HCEC 1CT (cell line): ENCODE data around the gene SLC35E2B.

Experiments used
- DNase-seq: peaks from one replicate; pipeline ENCODE4 v3.0.0-alpha.2; 2017

The SLC35E2B gene

DNA sequence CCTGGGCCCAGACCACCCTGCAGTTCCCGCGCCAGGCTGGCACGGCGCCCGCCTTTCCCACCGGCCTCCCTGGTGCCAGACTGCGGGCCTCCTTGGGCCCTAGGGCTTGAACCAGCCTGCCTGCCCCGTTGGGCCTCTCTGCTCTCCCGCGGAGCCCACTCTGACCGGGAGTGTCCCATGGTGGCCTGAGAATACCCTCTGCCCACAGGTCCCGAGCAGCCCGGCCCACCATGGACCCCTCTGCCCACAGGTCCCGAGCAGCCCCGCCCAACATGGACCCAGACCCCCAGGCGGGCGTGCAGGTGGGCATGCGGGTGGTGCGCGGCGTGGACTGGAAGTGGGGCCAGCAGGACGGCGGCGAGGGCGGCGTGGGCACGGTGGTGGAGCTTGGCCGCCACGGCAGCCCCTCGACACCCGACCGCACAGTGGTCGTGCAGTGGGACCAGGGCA is 69.4 kb downstream of the SLC35E2B start:
- no peak for DNase-seq

DNA sequence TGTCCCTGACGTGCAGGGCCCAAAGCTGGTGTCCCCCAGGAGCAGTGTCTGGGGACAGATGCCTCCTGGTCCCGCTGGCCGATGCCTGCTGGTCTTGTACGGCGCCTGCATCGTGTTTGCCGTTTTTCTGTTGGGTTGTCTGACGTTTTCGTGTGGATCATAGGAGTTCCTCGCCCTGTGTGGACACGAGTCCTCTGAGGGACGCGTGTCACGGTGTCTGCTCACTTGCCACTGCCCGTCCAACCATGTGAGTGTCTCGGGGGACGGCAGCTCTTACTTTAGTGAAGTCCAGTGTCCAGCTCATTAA is 69.9 kb downstream of the SLC35E2B start:
- DNase-seq, result no peak

DNA sequence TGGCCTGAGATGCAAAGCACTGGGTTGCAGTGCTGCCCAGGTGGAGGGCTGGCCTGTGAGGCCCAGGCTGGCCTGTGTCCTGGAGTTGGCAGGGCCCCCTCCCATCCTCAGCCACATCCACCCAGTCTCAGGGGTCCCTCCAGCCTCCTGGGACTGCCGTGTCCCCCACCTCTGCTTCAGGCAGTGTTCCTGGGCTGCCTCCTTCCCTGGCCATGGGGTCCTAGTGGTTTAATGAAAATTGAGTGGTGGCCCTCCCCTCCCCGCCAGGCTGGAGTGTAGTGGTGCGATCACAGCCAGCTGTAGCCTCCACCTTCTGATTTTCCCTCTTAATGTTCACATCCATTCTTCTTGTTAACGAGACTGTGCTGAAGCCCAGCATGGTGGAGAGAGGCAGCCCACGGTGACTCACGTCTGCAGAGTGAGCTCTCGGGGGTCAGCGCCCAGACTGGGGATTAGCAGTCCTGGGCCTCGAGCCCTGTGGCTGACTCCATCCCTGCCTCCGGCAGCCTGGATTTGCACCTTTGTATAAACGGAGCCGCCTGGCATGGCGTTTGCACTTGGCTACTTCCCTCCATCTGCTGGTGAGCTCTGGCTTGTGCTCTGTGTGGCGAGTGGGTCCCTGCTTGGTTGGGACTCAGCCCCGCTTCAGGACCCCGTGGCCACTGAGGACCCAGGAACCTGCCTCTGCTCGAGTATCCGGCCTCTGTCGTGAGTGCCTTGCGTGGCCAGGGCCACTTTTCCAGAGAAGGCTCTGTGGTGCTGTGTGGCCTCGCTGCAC is 70.4 kb downstream of the SLC35E2B start:
- DNase-seq, result peak; percentile 27

DNA sequence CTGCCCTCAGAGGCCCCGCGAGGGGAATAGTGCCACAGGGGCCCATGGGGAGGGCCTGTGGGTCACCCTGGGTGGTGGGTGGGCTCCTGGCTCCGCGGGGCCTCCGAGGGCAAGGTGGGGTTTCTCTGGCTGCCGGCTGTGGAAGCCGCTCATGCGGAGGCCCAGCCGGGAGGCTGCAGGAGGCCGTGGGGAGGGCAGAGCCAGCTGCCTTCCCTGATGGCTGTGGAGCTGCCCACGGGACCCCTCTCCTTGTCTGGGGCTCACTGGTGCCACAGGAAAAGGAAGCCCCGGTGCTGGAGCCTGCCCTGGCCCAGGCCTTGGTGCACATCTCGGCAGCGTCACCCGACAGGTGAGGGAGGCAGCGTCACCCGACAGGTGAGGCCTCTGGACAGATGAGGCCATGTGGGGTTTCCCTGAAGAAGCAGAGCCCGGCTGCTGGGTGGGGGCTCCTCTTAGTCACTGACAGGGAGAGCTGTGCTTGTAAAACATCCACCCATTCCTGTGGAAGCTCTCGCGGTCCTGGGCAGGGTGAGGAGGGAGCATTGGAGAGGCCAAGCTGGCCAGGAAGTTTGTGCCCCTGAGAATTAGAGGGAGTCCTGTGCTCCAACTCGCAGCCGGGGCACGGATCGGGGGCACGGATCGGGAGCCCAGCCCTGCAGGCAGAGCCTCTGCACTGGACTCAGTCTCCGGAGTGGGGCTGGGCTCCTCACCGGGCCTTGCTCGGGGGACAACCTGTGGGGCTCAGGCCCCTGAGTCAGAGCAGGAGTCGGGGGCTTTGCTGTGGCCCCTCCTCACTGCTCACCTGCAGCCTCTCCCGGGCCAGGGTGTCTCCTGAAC is 71.2 kb downstream of the SLC35E2B start:
- no peak for DNase-seq

DNA sequence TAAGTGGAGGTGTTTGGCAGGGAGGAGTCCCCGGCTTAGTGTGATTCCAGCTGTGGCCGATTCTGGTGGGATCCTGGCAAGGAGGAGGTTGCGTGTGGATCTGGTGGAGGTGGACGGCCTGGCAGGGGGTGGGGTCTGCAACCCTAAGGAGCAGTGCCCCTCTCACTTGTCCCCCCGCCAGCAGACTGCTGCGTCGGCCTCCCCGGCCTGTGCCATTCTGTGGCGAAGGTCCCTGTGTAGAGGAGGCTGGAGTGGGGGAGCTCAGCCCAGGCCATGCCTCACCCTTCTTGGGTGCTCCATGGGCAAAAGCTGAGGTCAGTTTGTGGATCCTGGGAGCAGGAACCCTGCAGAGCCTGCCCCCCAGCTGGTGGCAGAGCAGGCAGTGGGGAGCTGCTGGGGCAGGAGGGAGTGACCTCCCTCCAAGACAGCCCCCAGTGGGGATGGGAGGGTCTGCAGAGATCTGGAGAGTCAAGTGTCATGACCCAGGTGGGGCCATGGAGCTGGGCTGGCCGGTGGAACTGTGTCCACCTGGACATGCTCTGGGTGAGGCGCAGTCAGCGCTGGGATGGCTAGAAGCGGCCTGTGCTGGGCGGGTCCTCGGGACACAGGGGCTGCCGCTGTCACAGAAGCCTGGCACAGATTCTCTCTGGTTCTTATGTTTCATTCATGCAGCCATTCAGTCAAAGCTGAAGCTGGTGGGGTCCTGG is 72.0 kb downstream of the SLC35E2B start:
- no peak for DNase-seq

DNA sequence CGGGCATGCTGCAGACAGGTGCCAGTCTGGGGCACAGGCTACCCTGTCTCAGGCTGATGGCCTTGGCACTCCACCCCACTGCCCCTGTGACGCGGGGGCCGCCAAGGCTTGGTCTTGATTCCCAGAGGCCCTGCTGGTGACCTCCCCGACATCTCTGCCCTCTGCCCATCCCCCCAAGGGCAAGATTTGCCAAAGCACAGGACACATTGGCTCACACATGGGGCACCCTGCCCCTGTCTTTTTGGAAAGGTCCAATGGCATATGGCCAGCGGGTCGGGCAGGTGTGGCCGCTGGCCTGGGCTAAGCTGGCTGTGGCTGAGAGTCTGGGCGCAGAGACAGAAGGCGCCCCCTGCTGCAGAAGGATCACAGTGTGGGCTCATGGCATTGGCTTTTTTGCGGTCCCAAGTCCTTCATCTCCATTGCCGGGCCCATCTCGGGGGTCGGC is 72.7 kb downstream of the SLC35E2B start:
- no peak for DNase-seq

DNA sequence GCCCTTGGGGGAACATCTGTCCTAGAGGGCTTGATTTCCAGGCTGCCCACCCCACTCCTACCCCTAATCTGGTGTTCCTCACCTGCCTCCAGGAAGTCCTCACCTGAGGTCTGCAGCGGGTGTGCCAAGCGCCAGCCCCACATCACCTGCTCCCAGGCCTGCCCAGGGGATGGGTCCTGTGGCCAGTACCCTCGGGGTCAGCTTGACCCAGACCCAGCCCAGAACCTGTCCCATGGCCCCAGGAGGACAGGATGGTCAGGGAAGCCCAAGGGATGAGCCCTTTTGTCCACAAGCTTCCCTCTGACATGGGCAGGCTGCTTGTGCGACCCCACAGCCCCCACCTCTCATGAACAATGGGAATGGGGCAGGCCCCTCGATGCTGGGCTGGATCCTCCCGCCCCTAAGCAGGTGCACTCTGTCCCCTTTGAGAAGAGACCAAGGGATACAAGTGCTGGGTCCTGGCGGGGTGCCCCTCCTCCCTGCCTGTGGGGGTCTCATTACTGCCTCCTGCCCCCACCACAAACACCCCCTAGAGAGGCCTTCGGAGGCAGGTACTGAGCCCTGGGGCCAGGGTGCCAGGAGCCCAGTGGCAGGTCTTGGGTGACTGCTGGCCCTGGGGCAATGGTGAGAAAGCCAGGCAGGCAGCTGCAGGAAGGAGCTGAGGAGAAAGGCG is 74.1 kb downstream of the SLC35E2B start:
- no peak for DNase-seq

DNA sequence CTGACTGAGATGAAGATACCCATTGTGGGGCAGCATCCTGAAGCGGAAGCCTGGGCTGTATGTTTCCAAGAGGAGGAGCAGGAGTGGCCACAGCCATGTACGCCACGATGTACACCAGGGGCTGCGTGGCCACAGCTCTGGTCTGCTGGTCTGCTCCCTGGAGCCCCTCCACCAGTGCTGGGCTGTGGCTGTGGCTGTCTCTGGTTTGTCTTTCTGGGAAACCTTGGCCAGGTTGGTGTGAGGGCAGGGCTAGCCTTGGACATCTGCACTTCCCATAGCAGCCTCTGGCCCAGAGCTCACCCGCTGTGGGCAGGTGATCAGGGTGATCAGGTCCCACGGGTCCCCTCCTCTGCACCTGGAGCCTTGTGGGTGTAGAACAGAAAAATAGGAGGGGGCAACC is 74.7 kb downstream of the SLC35E2B start:
- no peak for DNase-seq

DNA sequence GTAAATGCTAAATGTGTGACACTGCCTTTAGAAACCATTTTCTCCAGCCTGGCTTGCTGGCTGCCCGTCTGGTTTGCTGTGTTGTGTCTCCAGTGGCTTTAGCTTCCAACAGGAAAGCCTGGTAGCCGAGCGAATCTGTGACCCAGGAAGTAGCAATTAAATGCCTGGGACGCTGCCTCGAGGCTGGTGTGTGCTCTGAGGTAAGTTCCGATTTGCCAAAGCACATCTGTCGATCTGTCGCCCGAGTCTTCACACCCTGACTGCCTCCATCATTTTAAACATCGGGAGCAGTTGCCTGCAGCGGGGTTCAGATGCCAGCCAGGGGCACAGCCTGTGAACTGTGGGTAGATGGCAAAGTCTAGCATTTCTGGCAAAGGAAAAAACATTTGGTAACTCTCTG is 75.1 kb downstream of the SLC35E2B start:
- DNase-seq, result no peak

DNA sequence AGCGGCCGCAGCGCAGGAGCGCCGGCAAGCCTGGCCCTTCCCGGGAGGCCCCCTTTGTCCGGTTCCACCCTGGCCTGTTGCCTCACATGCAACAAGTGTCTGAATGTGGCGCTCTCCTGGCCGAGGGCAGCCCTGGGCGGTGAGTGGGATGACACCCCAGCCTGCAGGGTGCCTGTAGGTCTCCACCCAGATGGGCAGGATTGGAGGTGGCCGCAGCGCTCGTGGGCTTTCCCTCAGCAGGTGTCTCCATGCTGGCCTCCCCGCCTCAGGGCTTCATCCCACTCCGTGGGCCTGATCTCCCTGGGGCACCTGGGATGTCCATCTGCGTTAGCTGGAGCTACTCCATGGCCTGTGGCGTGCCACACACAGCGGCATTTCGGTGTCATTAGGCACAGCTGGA is 75.8 kb downstream of the SLC35E2B start:
- no peak for DNase-seq

DNA sequence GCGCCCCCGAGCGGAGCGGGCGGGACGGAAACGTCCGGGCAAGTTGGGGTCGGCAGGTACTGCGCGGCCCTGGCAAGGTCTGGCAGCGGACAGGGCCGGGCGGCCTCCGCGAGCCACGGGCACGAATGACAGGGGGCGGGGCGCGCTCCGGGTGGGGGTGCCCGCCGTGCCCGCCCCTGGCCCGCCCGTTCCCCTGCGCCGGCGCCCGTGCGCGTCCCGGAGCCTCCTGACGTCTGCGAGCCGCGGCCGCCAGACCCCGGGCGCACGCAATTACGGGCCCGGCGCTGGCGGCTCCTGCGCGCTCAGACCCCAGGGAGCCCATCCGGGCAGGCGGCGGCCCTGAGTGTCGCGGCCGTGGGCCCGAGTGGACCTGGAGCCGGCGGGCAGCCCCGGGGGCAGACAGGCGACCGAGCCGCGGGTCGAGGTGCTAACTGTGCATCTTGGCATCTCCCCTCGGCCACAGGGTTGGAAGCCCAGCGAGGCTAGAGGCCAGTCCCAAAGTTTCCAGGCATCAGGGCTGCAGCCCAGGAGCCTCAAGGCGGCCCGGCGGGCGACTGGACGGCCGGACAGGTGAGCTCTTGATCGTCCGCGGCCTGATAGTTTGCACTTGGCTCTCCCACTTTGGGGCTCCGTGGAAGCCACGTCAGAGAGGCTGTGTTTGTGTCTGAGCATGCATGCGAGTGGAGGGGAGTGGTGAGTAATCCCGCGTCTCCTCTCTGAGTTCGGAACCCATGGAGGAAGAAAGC is 76.4 kb downstream of the SLC35E2B start:
- DNase-seq, result no peak

DNA sequence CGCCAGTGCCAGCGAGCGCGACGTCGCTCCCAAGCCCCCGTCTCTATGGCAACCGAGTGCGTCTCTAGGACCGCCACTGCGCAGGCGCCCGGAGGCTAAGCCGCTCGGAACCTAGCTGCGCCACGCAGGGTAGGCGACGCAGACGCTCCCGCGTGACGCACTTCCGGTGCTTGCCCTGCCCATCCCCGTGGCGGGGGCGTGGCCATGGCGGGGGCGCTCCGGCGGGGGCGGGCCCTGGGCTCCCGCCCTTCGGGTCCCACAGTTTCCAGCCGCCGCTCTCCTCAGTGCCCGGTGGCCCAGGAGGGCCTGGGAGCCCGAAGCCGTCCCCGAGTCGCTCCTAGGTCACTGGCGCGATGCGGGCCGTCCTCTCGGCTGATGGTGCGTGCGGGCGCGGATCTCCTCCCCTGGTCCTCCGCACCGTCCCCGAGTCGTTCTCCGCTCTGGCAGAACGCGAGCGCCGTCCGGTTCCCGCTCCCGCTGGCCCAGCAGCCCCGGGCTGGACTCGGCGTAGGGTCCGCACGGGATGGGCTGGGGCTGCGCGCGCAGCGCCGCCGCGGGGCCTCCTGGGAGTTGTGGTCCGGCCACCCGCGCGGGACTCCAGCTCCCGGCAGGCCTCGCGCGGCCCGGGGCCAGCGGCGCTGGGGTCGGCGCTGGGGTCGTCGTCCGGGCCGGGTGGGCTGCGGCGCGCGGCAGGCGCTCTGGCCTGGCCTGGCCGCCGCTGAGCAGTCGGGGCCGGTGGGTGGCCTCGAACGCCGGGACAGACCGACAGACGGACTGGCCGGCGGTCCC is 77.1 kb downstream of the SLC35E2B start, which contains the start of gene MIB2:
Gene MIB2, plus strand, starts transcription at position 245 of the 789 bp plus-strand sequence. CDS start 7,953 bp downstream, outside the sequence.
- peak; percentile 93 for DNase-seq

DNA sequence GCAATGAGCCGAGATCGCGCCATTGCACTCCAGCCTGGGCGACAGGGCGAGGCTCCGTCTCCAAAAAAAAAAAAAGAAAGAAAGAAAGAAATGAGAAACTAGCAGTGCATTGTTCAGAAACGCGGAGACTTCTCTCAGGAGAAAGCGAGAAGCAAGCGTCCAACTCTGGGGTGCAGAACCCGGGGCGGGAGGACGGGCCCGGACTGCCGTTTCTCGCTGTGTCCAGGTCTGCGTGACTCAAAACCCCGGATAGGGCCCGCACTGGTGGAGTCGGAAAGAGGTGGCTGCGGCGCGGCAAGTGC is 77.7 kb downstream of the SLC35E2B start:
- no peak for DNase-seq

DNA sequence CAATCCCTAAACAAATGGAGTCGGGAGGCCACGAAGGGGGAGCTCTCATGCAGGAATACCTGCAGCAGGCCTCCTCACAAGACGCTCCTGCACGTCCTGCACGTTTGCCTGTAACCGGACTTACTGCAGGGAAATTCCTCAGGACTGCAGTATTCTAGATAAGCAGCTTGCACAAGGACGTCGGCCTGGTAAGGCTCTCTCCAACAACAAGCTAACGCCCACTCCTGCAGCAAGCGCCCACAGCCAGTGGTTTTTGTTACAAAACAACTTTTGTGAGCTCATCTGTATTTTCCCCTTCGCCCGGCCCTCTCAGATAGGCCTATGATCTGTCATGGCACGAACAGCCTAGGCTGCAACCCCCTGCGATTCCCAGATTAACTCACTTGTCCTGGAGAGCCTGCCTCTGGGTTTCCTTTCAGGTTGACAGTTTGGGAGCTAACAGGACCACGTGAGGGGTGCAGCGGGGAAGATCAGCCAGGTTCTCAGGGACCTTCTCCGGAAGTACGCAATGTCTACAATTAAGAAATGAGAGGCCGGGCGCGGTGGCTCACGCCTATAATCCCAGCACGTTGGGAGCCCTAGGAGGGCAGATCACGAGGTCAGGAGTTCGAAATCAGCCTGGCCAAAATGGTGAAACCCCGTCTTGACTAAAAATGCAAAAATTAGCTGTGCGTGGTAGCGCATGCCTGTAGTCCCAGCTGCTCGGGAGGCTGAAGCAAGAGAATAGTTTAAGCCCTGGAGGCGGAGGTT is 78.2 kb downstream of the SLC35E2B start:
- DNase-seq, result no peak

DNA sequence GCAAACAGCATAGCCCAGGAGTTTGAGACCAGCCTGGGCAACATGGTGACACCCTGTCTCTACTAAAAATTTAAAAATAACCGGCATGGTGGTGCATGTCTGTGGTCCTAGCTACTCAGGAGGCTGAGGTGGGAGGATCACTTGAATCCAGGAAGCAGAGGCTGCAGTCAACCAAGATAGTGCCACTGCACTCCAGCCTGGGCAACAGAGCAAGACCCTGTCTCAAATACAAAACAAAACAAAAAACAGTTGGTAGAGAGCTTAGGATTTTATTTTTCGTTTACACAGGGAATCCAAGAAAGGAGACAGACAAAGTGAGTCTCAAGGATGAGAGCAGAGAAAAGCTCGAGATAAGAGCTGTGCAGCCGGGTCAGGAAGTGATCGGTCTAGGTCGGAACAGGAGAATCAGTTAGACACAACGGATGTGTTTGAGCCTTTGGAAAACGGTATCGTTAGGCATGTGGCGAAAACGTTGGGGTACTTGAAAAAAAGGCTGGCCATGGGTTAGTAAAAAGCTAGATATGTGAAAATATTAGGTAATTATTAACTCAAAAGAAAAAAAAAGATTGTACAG is 79.0 kb downstream of the SLC35E2B start:
- no peak for DNase-seq

DNA sequence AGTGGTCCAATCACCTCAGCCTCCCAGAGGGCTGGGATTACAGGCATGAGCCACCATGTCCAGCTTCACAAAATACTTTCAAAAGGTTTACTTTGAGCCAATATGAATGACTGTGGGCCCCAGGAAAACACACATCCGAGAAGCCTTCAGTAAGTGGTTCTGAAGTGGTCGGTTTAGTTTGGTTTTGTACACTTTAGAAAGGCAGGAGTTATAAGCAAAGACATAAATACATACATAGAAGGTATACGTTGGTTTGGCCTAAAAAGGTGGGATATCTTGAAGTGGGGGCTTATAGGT is 80.5 kb downstream of the SLC35E2B start:
- no peak for DNase-seq

DNA sequence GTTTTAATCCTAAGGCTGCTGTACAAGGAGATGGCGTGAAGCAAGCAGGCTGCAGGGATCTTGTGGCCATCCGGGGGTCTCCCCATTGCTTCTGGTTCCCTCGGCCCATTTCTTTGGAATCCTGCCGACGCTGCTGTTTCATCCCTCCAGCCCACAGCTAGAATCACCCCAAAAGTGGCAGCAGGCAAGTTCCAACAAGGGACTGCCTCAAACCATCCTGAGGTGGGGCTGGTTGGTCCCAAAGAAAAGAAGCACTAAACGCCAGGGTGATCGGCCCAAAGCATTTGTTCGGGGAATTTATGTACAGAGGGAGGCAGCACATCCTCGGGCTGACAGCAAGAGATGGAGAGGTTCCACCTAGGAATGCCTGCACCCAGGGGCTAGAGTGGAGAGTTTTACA is 81.8 kb downstream of the SLC35E2B start:
- DNase-seq, result no peak

DNA sequence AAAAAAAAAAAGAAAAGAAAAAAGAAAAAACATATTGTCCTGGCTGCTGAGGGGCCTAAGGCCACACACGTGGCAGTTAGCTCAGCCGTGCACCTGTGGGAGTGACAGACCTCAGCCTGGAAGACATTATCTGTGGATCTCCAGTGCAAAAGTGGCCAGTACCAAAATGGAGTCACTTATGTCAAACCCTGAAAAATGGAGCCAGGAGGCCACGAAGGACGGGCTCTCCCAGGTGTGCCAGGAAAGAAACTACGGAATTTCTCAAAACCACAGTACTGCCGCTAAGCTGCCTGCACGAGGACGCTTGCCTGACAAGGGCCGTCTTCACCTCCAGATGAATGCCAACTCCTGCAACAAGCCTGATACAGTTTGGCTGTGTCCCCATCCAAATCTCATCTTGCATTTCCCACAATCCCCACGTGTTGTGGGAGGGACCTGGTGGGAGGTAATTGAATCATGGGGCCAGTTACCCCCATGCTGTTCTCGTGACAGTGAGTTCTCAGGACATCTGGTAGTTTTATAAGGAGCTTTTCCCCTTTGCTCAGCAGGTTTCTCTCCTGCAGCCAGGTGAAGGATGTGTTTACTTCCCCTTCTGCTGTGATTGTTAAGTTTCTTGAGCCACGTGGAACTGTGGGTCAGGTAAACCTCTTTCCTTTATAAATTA is 82.6 kb downstream of the SLC35E2B start:
- no peak for DNase-seq
